ENCODE data around the gene YWHAE. TPM values are rescaled to one million over a fixed set of nuclear protein-coding genes. Genes with fewer than 3 reads are reported as not detected.

The YWHAE gene
- total and polyA plus RNA-seq, 10 of the 15 experiments (the other 5 are each of a cell fraction or from before 2014, with no cell fraction given): 189 to 651 (median 469) TPM

GRCh38 chr17:1360975-1361374 is 39.0 kb downstream of the YWHAE start (continued):
- TF ChIP-seq YBX1 (IDR thresholded peaks at IDR 0.05) (no peak), PML (IDR thresholded peaks at IDR 0.05; ENCODE audit: low read length) (no peak), E2F4 (IDR thresholded peaks at IDR 0.05; ENCODE audit: low read depth, low read length) (no peak), CREM (IDR thresholded peaks at IDR 0.05; ENCODE audit: low read depth) (no peak), RAD21 (IDR thresholded peaks at IDR 0.05; ENCODE audit: insufficient read depth, low read depth, low read length) (no peak), RB1 (IDR thresholded peaks at IDR 0.05; ENCODE audit: borderline replicate concordance) (no peak), RBBP5 (conservative IDR thresholded peaks at IDR 0.05) (no peak), BCL11A (IDR thresholded peaks at IDR 0.05; ENCODE audit: low read depth, low read length) (no peak), ZZZ3 (IDR thresholded peaks at IDR 0.05; ENCODE audit: control insufficient read depth, insufficient read length, low read depth) (no peak), HCFC1 (IDR thresholded peaks at IDR 0.05; ENCODE audit: low read length) (no peak), GATAD2B (conservative IDR thresholded peaks at IDR 0.05; ENCODE audit: low read depth) (no peak)
- TF ChIP-seq, protein P1, sequence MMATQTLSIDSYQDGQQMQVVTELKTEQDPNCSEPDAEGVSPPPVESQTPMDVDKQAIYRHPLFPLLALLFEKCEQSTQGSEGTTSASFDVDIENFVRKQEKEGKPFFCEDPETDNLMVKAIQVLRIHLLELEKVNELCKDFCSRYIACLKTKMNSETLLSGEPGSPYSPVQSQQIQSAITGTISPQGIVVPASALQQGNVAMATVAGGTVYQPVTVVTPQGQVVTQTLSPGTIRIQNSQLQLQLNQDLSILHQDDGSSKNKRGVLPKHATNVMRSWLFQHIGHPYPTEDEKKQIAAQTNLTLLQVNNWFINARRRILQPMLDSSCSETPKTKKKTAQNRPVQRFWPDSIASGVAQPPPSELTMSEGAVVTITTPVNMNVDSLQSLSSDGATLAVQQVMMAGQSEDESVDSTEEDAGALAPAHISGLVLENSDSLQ (IDR thresholded peaks at IDR 0.05): no peak
- TF ChIP-seq, protein P2, sequence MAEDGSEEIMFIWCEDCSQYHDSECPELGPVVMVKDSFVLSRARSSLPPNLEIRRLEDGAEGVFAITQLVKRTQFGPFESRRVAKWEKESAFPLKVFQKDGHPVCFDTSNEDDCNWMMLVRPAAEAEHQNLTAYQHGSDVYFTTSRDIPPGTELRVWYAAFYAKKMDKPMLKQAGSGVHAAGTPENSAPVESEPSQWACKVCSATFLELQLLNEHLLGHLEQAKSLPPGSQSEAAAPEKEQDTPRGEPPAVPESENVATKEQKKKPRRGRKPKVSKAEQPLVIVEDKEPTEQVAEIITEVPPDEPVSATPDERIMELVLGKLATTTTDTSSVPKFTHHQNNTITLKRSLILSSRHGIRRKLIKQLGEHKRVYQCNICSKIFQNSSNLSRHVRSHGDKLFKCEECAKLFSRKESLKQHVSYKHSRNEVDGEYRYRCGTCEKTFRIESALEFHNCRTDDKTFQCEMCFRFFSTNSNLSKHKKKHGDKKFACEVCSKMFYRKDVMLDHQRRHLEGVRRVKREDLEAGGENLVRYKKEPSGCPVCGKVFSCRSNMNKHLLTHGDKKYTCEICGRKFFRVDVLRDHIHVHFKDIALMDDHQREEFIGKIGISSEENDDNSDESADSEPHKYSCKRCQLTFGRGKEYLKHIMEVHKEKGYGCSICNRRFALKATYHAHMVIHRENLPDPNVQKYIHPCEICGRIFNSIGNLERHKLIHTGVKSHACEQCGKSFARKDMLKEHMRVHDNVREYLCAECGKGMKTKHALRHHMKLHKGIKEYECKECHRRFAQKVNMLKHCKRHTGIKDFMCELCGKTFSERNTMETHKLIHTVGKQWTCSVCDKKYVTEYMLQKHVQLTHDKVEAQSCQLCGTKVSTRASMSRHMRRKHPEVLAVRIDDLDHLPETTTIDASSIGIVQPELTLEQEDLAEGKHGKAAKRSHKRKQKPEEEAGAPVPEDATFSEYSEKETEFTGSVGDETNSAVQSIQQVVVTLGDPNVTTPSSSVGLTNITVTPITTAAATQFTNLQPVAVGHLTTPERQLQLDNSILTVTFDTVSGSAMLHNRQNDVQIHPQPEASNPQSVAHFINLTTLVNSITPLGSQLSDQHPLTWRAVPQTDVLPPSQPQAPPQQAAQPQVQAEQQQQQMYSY (CRISPR knock-in tag; IDR thresholded peaks at IDR 0.05): no peak

Data from GM12878 (cell line).